ENCODE data around the gene MAGEC2. TPM values are rescaled to one million over a fixed set of nuclear protein-coding genes. Genes with fewer than 3 reads are reported as not detected.

Gene MAGEC2
- not detected for polyA plus RNA-seq (ENCODE audit: low read depth in 6 of 6)

GRCh38 chrX:142204522-142205433, at the start of gene MAGEC2:
TSS of gene MAGEC2 (minus strand) at chrX:142205290. CDS start at chrX:142203987, 1,303 bp downstream.
- peaks cover 0 to 10% (median 5%) of the 10 kb centered on the region in 7 donors for H3K9me3 Mint-ChIP-seq
- no peak for DNase-seq

DNA sequence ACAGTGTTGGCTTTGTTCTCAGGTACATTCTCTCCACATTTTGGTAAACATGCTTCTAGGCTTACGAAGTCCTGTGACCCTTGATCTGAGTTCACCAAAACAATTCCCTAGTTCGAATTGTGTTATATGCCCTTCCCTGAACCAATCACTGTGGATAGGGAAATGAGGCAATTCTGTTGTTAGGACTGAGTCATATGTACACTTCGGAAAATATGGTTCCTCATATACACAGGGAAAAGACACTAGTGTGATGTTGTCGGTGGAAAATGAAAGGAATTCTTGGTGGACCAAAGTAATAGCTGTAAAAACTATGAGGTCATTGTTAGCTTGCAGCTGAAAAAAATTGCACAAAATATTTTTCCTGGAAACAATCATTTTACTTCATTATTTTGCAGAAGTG, 46.6 kb upstream of the MAGEC2 start:
- ATAC-seq (ENCODE audit: low read depth in 2 of 2) = no peak
- Mint-ChIP-seq H3K4me3 (no peak overlapping the region), H3K4me1 (no peaks in the 10 kb centered on the region), H3K9me3 (peaks cover 0 to 10% (median 2%) of the 10 kb centered on the region in 7 donors), H3K27me3 (no peaks in the 10 kb centered on the region), H3K27ac (no peak overlapping the region), H3K36me3 (no peaks in the 10 kb centered on the region)
- no peak for DNase-seq

More at GRCh38 chrX:142204522-142205433, at the start of gene MAGEC2:
- H3K4me3 Mint-ChIP-seq = no peak within 1 kb of the TSS
- no peaks in the 10 kb centered on the region for H3K27me3 Mint-ChIP-seq
- peaks cover 0 to 5% (median 0%) of the 10 kb centered on the region in 3 donors for H3K4me1 Mint-ChIP-seq
- no peaks in the 10 kb centered on the region for H3K36me3 Mint-ChIP-seq
- H3K27ac Mint-ChIP-seq = peak within 1 kb of the TSS in 2 of 6 donors; percentile 41 to 77
- ATAC-seq (ENCODE audit: low read depth in 2 of 2) = no peak

DNA sequence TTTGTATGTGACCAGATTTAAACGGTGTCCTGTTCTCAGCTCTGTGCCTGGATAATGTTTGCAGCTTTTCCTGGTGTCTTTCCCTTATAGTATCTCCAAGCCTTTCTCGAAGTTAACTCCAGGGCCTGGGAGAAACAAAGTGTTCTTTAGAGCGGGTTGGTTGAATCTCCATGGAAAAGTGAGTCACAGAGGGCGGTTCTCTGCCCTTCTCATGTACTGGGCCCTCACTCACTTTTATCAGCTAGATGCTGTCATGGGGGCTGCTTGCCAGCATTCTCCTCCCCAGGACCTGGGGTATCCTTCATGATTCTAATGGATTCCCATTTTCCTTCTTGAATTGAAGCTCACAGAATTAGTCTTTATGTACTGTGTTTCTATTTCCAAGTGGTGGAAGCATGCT, 46.1 kb upstream of the MAGEC2 start:
- Mint-ChIP-seq H3K36me3 (no peaks in the 10 kb centered on the region), H3K4me3 (no peak overlapping the region), H3K27ac (no peak overlapping the region), H3K4me1 (no peaks in the 10 kb centered on the region), H3K9me3 (peaks cover 0 to 10% (median 2%) of the 10 kb centered on the region in 7 donors), H3K27me3 (no peaks in the 10 kb centered on the region)
- ATAC-seq (ENCODE audit: low read depth in 2 of 2) = no peak
- no peak for DNase-seq

DNA sequence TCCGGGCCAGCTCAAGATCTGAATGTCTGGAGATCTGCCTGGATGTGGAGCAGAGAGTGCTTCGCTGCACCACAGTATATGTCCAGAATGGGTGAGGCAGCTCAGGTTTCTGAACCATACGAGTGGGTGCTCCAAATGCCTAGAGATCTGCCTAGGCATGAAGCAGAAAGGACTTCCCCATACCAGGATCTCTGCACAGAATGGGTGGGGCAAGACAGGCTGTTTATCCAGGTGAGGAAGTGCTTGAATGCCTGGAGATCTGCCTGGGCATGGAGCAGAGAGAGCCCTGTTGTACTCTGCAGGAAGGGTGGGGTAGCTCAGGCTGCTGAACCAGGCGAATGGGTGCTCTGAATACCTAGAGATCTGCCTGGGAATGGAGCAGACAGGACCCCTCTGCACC, 45.4 kb upstream of the MAGEC2 start:
- Mint-ChIP-seq H3K36me3 (no peaks in the 10 kb centered on the region), H3K4me1 (no peaks in the 10 kb centered on the region), H3K27ac (no peak overlapping the region), H3K4me3 (no peak overlapping the region), H3K27me3 (no peaks in the 10 kb centered on the region), H3K9me3 (peaks cover 0 to 10% (median 2%) of the 10 kb centered on the region in 7 donors)
- ATAC-seq (ENCODE audit: low read depth in 2 of 2) = no peak
- DNase-seq = no peak

DNA sequence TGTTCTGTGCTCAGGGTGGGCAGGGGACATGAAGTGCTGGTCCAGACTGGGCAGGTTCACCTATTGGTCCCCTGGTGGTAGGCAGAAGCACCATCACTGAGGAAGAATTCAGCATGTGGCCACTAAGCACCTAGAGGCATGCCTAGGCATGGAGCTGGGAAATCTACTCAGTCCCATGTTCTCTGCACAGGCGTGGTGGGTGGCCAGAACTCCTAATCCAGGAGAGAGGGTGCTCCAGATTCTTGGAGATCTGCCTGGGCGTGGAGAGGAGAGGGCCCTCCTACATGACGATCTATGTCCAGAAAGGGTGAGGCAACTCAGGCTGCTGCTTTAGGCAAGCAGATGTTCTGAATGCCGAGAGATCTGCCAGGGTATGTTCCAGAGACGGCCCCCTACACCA, 44.6 kb upstream of the MAGEC2 start:
- Mint-ChIP-seq H3K27me3 (no peaks in the 10 kb centered on the region), H3K27ac (no peak overlapping the region), H3K4me1 (no peaks in the 10 kb centered on the region), H3K9me3 (peaks cover 0 to 10% (median 2%) of the 10 kb centered on the region in 7 donors), H3K4me3 (no peak overlapping the region), H3K36me3 (no peaks in the 10 kb centered on the region)
- no peak for DNase-seq
- no peak for ATAC-seq (ENCODE audit: low read depth in 2 of 2)

DNA sequence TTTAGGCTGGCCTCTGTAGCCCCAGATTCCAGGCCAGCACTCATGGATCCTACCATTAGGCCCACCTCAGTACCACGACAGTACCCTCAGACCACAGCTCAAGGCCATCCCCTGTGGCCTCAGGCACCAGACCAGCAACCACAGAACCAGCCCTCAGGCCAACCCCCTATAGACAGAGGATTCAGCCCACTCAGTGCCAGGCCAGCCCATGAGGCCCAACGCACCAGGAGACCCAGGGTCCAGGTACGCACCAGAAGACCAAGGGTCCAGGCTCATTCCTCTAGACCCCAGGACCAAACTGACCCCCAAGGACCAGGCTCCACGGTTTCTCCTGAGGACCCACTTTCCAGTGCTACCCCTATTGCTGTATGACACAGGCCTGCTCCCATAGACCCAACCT, 39.5 kb upstream of the MAGEC2 start:
- no peaks in the 10 kb centered on the region for H3K27me3 Mint-ChIP-seq
- no peak overlapping the region for H3K4me3 Mint-ChIP-seq
- DNase-seq = no peak
- no peak overlapping the region for H3K27ac Mint-ChIP-seq
- H3K36me3 Mint-ChIP-seq = no peaks in the 10 kb centered on the region
- H3K9me3 Mint-ChIP-seq = peaks cover 0 to 4% (median 0%) of the 10 kb centered on the region in 7 donors
- no peaks in the 10 kb centered on the region for H3K4me1 Mint-ChIP-seq
- ATAC-seq (ENCODE audit: low read depth in 2 of 2) = no peak

DNA sequence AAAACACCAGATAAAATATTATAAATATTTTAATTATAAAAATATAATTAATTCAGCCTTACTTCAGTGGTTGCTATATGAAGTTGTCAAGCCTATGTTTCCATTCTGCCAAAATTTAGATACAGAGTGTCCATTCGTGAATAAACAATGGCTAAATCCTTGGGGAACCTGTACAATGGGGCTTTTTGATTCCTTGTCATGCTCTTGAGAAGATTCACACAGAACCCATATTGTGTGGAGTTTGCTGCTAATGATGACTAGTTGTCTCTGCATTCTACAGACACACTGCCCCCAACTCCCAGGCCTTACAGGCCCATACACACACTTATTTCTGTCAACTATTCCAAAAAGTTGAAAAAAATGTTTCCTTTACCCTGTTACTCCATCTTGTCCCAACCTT, 33.4 kb upstream of the MAGEC2 start:
- Mint-ChIP-seq H3K27me3 (no peaks in the 10 kb centered on the region), H3K36me3 (no peaks in the 10 kb centered on the region), H3K27ac (no peak overlapping the region), H3K9me3 (peaks cover 0 to 12% (median 0%) of the 10 kb centered on the region in 7 donors), H3K4me1 (no peaks in the 10 kb centered on the region), H3K4me3 (no peak overlapping the region)
- no peak for ATAC-seq (ENCODE audit: low read depth in 2 of 2)
- DNase-seq = no peak

DNA sequence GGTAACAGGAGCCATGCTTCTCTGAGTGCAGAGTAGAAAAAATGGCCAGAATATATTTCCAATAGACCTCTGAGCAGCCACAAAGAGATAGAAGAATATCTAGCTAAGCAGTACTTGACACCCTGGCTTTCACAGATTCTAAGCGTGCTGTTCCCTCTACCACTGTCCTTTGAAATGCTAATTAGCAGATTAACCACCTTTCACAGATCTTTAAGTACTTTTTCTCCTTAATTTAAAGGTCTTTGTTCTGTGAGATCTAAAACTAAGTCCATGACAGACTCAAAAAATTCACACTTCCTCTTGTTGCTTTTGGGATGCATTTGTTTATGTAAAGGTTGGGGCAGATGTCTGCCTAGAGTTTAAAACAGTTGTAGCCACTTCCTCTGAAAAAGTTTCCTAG, 28.3 kb upstream of the MAGEC2 start:
- Mint-ChIP-seq H3K27ac (no peak overlapping the region), H3K36me3 (no peaks in the 10 kb centered on the region), H3K4me1 (no peaks in the 10 kb centered on the region), H3K4me3 (no peak overlapping the region), H3K9me3 (peaks cover 0 to 12% (median 2%) of the 10 kb centered on the region in 7 donors), H3K27me3 (no peaks in the 10 kb centered on the region)
- DNase-seq (no peak), ATAC-seq (ENCODE audit: low read depth in 2 of 2) (no peak)

DNA sequence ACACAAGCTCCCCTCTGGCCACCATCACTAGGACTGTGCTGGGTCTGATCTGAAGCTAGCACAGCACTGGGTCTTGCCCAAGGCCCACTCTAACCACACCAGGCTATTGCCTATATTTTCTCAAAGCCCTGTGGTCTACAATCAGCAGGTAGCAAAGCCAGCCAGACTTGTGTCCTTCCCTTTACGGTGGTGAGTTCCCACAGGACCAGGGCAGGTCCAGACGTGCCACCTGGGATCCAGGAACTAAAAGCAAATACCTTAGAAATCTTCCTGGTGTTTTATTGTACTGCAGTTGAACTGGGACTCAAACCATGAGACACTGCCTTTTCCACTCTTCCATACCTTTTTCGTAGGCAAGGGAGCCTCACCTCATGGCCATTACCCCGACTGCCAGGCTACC, 9.0 kb upstream of the MAGEC2 start:
- ATAC-seq (ENCODE audit: low read depth in 2 of 2) (no peak), DNase-seq (no peak)
- Mint-ChIP-seq H3K9me3 (peaks cover 0 to 2% (median 0%) of the 10 kb centered on the region in 7 donors), H3K4me1 (no peaks in the 10 kb centered on the region), H3K27ac (no peak overlapping the region), H3K4me3 (no peak overlapping the region), H3K27me3 (no peaks in the 10 kb centered on the region), H3K36me3 (no peaks in the 10 kb centered on the region)

- H3K9me3 Mint-ChIP-seq = peaks cover 0 to 9% (median 5%) of the 10 kb centered on the region in 7 donors
- H3K4me1 Mint-ChIP-seq = peaks cover 0 to 5% (median 0%) of the 10 kb centered on the region in 3 donors
- H3K36me3 Mint-ChIP-seq = no peaks in the 10 kb centered on the region
- no peak overlapping the region for H3K4me3 Mint-ChIP-seq
- no peak for DNase-seq
- H3K27ac Mint-ChIP-seq = no peak overlapping the region
- no peak for ATAC-seq (ENCODE audit: low read depth in 2 of 2)
- H3K27me3 Mint-ChIP-seq = no peaks in the 10 kb centered on the region
Measured at GRCh38 chrX:142201113-142201512, 4.0 kb downstream of the MAGEC2 start.

DNA sequence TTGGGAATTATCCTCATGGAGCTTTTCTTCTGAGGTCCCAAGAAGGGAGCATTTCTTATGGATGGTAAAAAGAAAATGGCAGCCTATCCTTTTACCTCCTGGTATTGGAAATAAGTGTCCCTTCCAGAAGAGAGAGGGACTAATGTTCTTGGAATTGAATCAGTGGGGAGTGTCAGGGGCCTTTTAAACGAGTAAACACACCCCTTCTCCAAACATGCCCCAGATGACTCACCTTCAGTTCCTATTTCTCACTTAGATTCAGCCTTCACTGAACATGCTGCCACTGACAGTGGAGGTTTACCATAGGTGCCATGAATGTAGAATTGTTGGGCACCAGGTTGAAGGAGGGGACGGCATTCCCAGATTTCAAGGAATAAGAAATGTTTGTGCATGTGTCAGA, 19.0 kb downstream of the MAGEC2 start:
- no peaks in the 10 kb centered on the region for H3K4me1 Mint-ChIP-seq
- H3K27me3 Mint-ChIP-seq = no peaks in the 10 kb centered on the region
- no peaks in the 10 kb centered on the region for H3K36me3 Mint-ChIP-seq
- ATAC-seq (ENCODE audit: low read depth in 2 of 2) (no peak), DNase-seq (no peak)
- H3K4me3 Mint-ChIP-seq = no peak overlapping the region
- peaks cover 0 to 5% (median 0%) of the 10 kb centered on the region in 7 donors for H3K9me3 Mint-ChIP-seq
- H3K27ac Mint-ChIP-seq = no peak overlapping the region

GRCh38 chrX:142184756-142185602, 20.1 kb downstream of the MAGEC2 start:
- DNase-seq (no peak), ATAC-seq (ENCODE audit: low read depth in 2 of 2) (no peak)
- H3K9me3 Mint-ChIP-seq = peaks cover 0 to 5% (median 0%) of the 10 kb centered on the region in 7 donors
- no peaks in the 10 kb centered on the region for H3K36me3 Mint-ChIP-seq
- H3K27ac Mint-ChIP-seq = no peak overlapping the region
- no peaks in the 10 kb centered on the region for H3K4me1 Mint-ChIP-seq
- no peaks in the 10 kb centered on the region for H3K27me3 Mint-ChIP-seq
- no peak overlapping the region for H3K4me3 Mint-ChIP-seq

- ATAC-seq (ENCODE audit: low read depth in 2 of 2) (no peak), DNase-seq (no peak)
- Mint-ChIP-seq H3K9me3 (peaks cover under 1 to 11% (median 4%) of the 10 kb centered on the region in 7 donors), H3K4me1 (no peaks in the 10 kb centered on the region), H3K27me3 (no peaks in the 10 kb centered on the region), H3K4me3 (no peak overlapping the region), H3K27ac (no peak overlapping the region), H3K36me3 (no peaks in the 10 kb centered on the region)
Measured at GRCh38 chrX:142156567-142156966, 48.5 kb downstream of the MAGEC2 start.
